Left ventricle myocardium superior (tissue), 1 donor: Measurements from ENCODE around the gene CCDC92. TPM values are rescaled to one million over a fixed set of nuclear protein-coding genes. Genes with fewer than 3 reads are reported as not detected.
A peak's percentile ranks its signal among the peaks of the same experiment; 100 is the strongest.

ENCODE experiments used
- ATAC-seq: fragments of 200-7000 bp; cut with Tn5 transposase; one replicate; pipeline ENCODE4 v1.9.1; 2020; ENCODE audit warnings: mild to moderate bottlenecking, moderate library complexity
- DNase-seq: peaks from one replicate; pipeline ENCODE4 v3.0.0-alpha.2; 2020
- intact Hi-C: fragments of 100-400 bp; cut with micrococcal nuclease; formaldehyde crosslinking; loops from one replicate; pipeline ENCODE4 v1.11.0; 2022
- total RNA-seq: library from RNA; stranded (reverse); fragmentation: NEBNext Ultra II Directional; extraction: Animal tissue kit (Norgen Biotek cat#: 25700); gene quantifications from one replicate; pipeline ENCODE4 v1.2.1, GENCODE V29; 2021
- donor health status: DM: no; HTN: yes; CAD: no; lungs with severe emphysema.

Gene CCDC92
- total RNA-seq, 1 donor from 2014 or later = 54.0 TPM

DNA sequence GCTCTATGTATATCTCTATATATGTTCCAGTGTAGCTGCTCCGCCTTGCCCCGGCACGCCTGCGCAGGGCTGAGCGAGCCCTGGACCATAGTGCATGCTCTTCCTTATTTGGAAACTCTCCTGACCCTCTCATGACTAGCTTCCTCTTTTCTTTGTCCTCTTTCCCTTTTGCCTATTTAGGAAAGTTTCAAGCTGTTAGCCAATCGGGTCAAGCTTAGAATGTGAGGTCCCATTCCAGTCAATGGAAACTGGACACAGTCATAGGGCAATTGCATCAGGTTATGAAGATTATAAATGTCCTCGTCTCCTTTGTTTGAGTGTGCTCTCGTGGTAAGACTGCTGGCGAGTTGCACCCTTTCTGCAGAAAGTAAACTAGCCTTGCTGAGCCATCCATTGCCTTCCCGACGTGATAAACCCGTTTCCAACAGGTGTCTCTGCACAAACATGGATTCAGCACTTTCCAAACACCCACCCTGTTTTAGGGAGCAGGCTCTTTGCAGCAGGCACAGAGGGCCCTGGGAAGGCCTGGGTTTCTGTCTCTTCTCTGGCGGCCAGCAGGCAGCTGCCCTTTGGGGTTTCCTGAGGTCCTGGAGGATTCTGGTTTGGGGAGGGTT, 30.9 kb downstream of the CCDC92 start:
- DNase-seq (no peak), ATAC-seq (no peak)
- intact Hi-C loops = no loop called here

DNA sequence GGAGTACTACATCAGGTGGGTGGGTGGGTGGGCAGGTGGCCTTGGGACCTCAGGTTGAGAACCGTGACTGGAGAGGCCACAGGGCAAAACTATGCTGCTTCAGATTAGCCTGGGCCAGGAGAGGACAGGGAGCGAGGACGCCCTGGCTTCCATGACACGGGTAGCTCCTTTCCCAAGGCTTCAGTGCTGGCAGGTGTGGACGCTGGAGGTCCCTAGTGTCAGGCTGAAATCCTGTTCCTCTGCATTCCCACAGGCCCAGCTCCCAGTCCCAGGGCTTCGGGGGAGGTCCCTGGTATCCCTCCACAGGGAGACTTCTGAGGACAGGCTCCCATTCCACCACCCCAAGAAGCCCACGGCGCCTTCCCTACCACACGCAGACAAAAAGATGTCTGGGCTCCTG, 31.6 kb downstream of the CCDC92 start:
- DNase-seq (no peak), ATAC-seq (no peak)
- intact Hi-C loops = no loop called here

DNA sequence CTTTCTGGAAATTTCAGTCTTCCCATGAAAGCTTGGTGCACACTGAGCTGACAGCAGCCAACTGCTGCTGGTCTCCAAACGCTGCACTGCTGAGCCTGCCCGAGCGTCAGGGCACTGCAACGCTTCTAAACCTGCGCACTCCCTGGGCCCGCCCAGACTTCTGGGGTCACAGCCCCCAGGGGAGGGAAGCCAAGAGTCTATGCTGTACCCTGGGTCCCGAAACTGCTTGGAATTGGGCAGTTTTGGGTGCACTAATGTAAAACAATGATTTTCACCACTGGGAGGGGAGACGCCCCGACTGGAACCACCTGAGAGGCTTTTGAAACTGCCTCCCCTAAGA, 32.0 kb downstream of the CCDC92 start:
- no peak for ATAC-seq
- intact Hi-C loops = no loop called here
- no peak for DNase-seq

DNA sequence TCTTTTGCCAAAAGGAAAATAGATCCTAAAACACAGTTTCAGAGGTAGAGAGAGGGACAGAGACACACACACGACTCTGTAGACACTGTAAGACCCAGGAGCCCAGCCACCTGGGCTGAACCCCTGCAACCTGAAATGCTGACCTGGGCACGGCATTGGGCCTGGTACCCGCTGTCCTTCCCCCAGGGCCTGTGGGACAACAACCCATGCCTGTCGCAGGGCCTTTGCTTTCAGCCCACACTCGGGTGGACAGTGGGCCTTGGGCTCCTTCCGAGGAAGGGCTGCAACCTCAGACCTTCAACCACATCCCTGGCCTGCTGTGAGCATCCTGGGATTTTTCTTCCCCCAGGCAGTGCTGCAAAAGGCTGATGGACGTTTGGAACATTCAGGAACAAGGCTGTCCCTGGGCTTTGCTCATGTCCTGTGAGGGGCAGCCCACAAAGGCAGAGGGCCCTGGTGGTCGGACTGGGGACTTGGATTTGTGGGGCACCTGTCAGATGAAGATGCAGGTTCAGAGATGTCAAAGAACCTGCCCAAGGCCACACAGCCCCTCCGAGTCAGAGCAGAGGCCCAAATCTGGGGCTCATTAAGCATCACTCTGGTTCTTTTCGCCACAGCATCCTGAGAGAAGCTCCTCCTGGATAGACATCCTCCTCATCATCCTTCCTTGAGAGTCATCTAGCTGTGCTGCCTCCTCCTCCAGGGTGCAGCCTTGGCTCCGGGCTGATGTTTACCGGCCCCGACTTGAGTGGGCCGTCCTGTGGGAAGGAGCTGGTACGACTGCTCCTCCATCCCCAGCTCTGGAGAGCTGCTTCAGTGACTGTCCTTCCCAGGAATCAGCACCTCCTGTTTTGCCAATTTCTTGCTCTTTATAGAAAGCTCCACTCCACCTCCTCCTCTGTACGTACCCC, 32.7 kb downstream of the CCDC92 start:
- intact Hi-C loops = no loop called here
- no peak for ATAC-seq
- no peak for DNase-seq

DNA sequence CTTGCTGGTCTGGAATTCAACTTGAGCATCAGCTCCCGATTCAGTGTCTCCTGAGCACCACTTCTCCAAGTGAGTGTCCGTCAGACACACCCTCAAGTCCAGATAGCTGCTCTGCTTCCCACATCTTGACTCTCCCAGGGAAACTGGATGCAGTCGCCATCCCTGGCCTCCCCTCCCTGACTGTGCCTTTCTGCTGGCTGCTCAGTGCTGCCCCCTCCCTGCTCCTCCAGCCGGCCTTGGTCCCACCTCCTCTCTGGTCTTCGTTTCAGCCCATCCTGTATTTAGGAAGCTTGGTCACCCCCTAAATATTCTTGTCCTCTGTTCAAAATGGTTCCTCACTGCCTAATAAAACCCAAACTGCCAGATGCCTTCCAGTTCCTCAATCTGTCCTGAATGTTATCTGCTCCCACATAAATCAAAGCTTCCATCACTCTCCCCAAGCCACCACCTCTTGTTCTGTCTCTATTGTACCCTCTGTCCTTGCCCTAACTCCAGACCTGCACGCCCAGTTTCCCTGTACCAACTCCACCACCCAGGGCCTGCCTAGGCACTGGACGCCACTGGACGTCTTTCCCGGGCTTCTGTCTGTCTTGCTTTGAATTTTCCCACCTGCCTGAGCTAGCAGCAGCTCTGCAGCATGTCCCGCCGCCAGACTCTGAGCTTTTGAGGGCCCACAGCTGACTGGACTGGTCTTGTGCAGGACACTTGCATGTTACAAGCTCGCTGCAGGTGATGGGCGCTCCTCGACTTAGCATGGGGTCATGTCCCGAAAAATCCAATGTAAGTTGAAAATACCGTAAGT, 33.8 kb downstream of the CCDC92 start:
- intact Hi-C loops = no loop called here
- ATAC-seq (no peak), DNase-seq (no peak)

DNA sequence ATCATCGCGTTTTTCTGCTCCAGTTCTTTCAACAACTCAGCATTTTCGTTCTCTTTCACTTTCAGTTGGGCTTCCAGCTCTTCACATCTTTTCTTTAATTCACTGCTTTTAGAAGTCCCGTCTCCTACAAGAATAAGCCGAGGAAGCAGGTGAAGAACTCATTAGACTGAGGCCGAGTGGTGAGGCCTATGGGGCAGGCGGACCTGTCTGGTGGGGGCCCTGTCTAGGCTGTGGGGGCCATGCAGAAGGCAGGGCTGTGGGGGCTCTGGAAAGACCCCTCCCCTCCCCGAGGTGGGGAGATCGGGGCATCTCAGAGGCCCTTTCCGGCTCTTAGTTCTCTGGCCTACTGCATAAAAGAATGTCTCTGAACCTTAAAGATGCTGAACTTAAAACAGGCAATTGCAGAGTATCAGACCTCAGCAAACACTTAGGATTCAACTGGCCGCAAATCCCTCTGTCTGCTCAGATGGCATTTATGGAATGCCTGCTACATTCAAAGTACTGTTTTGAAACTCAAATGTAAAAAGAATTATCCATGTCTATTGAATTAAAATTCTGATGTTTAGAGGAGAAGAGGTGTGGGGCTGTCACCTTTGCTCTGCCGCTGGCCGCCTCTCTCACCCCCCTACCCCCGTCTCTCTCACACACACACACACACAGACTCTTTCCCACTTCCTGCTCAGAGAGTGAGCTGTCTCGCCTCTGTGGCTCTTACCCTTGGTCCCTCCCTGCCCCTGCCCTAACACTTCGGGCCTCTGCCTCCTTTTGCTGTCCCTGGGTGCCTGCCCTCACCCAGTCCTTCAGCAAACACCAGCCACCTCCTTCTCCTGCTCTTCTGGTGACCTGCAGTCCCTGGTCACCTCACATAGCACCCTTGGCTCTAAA, 34.7 kb downstream of the CCDC92 start:
- intact Hi-C loops = no loop called here
- ATAC-seq (peak; percentile 33), DNase-seq (no peak)

DNA sequence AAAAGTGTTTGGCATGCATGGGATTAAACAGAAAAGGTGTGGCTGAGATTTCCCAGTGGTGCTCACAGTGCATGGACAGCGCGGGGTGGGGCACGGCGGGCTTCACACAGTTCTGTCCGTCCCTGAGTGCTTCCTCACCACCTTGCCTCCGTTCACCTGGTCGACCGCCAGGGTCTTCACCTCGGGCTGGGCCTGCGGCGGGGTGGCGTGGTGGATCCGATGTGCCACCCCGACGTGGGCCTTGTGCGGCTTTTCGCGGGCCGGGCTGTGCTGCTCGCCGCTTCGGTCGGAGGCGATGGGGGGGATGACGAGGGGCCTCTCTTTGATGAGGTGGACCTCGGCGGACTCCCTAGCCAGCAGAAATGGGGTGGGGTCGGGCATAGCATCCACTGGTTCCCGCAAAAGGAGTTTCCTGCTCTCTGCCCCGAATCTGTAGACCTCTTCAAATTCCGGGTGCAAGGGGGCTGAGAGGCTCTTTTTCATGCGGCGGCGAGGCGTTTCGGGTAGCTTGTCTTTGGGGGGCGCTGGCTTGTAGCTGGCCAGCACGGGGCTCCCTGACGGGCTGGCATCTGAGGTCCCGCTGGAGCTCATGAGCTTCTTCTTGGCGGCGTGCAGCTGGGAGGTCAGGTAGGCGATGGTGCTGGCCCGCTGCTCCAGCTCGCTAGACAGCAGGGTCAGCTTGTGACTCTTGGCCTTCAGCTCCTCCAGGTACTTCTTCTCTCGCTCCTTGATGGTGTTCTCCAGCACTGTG, 35.5 kb downstream of the CCDC92 start:
- intact Hi-C loops = no loop called here

DNA sequence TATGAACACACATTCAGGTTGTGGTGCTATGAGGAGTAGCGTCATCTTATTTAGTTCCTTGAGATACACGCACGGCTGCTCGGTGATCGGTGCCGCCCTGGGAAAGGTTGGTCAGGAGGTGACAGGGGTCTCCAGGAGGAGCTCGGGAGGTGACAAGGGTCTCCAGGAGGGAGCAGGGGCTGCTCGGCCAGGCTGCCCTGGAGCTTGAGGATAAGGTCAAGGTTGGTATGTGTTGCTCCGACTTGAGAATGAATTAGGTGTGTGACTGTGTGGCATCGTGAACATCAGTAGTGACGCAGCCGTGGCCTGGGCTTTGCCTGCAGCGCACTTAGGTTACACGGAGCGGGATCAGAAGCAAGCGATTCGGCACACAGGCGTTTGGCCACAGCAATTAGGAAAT, 36.2 kb downstream of the CCDC92 start:
- intact Hi-C loops = no loop called here
- no peak for DNase-seq
- no peak for ATAC-seq

More for the DNA sequence above, 35.5 kb downstream of the CCDC92 start:
- DNase-seq (no peak), ATAC-seq (no peak)

DNA sequence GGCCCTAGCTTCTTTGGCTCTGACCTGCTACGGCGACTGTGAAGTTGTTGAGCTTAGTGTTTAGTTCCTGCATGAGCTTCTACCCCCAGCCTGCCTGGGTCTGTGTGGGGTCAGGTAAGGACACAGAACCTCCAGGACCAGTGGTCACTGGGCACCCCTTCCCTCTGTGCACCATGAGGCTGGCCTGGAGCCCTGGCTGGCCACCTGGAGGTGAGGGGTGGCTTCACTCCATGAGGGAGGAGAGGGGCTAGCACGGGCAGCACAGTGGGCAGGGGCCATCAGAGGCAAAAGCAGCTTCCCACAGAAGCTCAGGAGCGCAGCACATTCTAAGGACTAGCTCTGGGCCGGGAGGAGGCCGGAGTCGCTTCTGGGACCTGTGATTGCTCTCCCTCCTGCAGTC, 36.7 kb downstream of the CCDC92 start:
- ATAC-seq (no peak), DNase-seq (no peak)
- intact Hi-C loops = no loop called here

DNA sequence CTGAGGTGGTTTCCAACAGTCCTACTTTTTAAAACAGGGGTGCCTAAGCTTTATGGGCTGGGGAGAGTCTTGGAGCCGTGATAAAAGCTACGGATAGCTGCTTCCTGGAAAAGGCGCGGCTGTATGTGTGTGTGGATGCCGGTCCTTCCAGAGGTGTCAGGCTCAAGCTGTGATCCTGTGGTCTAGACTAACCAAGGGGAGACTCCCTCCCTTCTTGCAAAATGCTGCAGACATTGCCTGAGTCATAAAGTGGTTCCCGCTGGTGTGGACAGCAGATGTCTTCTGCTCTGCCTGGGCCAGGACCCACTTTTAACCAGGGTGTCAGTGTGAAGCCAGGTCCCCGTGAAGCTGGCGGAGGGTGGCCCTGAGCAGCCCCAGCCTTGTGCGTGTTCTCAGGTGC, 37.8 kb downstream of the CCDC92 start:
- no peak for DNase-seq
- intact Hi-C loops = no loop called here
- no peak for ATAC-seq

DNA sequence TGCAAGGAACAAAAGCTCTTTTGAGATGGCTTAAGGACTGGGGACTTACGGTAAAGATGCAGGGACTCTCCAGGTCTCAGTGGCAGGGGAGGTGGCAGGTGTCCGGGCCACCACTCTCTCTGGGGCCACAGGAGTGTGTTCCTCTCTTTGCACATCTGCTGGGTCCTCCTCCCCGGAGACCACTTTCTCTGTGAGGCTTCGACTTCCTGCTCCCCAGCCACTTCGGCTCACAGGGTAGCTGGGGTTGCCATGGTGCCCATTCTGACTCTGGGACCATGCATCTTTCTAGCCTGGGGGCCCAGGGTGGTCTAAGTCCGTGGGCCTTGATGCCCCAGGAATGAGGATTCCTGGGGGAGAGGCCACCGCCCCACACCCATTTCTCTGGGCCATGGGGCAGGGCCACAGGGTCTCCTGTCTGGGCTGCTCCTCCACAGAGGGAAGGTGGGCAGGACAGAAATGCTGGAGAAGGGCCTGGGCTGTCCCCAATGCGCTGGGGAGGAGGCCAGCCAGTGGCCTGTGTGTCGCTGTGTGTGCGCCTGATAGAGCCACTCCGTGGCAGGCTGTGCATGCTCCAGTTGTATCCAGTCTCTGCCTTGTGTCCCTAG, 38.5 kb downstream of the CCDC92 start:
- ATAC-seq (no peak), DNase-seq (no peak)
- intact Hi-C loops = no loop called here

DNA sequence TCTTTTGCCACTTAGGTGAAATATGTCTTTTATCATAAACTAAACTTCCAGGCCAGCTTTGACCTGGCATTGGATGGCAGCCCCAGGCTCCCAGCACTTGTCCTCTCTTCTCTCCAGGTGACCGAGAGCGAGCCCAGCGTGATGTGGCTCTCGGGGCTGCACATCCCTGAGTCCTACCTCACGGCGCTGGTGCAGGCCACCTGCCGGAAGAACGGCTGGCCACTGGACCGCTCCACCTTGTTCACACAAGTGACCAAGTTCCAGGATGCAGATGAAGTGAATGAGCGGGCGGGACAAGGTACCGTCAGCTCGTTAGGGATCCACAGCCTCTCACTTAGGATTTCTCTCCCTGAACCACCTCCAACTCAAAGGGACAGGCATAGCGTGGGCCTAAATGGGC, 39.4 kb downstream of the CCDC92 start:
- ATAC-seq = no peak

DNA sequence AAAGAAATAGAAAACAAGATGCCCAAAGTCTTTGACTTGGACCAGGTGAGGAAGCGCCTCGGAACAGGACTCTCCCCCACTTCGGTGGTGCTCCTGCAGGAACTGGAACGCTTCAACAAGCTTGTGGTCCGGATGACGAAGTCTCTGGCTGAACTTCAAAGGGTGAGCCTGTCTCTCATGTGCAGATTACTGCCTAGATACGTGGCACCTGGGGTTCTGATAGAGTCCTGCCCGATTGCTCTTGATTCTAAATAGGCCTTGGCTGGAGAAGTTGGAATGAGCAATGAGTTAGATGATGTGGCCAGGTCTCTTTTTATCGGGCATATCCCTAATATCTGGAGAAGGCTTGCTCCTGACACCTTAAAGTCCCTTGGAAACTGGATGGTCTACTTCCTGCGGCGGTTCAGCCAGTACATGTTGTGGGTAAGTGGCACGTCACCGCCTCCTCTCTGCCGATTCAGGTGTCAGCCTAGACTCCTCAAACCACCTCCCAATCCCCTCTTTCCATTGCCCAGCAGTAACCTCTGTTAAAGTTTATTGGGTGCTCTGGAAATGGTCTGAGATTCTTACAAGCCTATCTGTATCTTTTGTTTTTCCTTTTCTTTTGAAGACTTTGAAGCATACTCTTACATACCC, 40.8 kb downstream of the CCDC92 start:
- ATAC-seq (no peak), DNase-seq (no peak)
- intact Hi-C loops = no loop called here

More for the DNA sequence above, 39.4 kb downstream of the CCDC92 start:
- DNase-seq = no peak
- intact Hi-C loops = no loop called here

DNA sequence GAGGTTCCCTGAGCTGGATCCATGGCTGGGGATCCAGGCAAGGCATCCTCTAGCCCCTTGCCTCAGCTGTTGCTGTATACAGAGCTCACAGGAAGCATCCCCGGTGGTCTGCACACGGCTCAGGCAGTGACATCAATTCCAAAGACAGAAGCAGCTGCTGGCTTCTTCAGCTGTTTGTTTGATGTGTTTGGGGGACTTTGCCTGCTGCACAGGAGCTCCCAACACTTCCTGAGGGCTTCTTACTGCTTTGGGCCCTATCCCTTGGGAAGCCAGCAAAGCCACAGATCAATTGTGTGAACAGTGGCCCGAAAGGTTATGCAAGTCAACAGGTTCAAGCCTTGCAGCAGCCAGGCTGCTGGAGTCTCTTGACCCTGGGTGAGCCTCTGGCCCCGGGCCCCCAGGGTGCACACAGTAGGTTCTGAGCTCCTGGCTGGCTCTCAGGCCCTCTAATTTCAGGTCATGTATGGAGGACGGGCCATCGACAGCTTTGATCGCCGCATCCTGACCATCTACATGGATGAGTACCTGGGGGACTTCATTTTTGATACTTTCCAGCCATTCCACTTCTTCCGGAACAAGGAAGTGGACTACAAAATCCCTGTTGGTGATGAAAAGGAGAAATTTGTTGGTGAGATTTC, 42.6 kb downstream of the CCDC92 start:
- intact Hi-C loops = no loop called here
- no peak for DNase-seq
- no peak for ATAC-seq

DNA sequence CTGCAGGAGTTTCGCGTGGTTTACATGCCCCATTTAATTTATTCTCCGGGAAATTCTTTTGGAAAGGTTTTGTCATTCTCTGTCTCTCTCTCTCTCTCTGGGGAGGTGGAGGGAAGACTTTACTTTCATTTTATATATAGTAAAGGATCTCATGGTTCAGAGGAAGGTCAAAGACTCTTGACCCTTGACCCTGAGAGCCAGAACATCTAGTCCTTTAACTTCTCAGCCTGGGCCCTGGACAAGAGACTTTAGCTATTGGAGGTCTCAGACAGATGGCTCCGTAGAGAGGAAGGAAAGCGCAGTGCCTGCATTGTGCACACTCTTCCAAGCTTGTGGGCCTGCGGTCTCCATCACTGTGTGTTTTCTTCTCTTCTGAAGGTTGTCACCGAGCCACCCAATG, 43.7 kb downstream of the CCDC92 start:
- no peak for DNase-seq
- peak; percentile 57 for ATAC-seq
- intact Hi-C loops = no loop called here

DNA sequence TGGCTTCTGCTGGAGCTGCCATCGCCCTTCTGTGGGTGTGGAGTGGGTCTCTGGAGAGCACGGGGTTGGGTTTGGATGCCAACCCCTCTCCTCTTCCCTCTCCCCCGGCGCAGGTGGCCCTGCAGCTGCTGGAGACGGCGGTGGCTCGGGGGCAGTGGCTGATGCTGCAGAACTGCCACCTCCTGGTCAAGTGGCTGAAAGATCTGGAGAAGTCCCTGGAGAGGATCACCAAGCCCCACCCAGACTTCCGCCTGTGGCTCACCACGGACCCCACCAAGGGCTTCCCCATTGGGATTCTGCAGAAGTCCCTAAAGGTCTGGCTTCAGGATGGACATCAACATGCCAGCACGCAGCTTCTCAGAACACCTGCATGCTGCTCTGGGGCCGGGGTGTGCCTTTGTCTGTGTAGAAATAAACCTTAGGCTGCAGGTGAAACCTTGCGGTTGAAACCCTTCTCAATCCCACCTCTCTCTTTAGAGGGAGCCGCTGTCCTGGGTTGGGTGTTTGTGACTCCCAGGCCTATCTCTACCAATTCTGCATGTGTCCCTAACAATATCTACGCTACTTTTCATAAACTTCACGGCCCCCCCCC, 44.3 kb downstream of the CCDC92 start:
- ATAC-seq (no peak), DNase-seq (no peak)
- intact Hi-C loops = no loop called here

DNA sequence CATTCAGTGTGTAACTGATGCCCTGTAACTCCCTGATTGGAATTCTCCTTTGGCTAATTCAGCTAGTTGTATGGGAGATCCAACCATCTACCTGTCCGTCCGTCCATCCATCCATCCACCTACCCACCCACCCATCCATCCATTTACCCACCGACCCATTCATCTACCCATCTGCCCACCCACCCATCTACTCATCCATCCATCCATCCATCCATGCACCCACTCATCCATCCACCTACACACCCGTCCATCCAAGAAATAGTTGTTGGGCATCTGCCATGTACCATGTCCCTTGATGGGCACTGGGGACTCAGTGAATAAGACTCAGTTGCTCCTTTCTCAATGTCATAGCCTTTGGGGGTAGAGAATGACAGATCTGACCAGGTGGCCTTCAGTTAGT, 48.1 kb downstream of the CCDC92 start:
- intact Hi-C loops = no loop called here
- ATAC-seq (no peak), DNase-seq (no peak)
